ENCODE data around the gene ZNF717.
"Not testable (repeated sequence)": the region's sequence is repeated elsewhere in the genome, so short reads cannot be mapped to it uniquely, and the experiment has no call there.

The ZNF717 gene

DNA sequence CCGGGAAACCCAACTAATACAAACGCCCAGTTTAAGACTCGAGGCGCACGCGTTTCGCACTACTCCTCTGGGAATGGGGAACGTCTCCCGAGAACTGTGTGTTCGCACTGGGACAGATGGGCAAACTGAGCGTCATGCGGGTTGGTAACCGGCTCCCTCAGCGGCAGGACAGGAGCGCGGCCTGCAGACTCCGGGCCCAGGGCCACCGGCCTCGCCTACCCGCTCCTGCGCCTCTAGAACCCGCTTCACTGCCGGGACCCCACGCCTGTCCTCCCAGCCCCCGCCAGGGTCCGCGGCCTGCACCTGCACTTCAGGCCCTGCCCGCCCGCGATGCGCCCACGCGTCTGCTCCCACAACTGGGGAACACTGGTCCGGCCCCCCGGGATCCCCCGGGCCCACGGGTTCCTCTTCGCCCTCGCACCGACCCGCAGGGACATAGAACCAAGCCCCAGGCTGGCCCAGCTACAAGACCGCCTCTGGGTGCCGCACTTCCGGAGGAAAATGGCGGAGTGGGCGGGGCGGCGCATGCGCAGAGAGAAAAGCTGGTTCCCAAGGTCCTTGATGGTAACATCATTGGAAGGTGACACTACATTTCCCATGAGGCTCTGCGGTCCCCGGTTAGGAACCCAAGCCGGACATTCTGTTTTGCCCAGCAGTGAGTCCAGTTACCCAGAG lies at the start of gene ZNF717:
ZNF717 (minus strand) TSS at position 469 of the 675 bp plus-strand sequence. CDS start 2,187 bp downstream, outside the sequence.
- DNase-seq (ENCODE audit: extremely low read depth in 1 of 2, low read depth in 1 of 2), result peak; percentile 74 to 88

DNA sequence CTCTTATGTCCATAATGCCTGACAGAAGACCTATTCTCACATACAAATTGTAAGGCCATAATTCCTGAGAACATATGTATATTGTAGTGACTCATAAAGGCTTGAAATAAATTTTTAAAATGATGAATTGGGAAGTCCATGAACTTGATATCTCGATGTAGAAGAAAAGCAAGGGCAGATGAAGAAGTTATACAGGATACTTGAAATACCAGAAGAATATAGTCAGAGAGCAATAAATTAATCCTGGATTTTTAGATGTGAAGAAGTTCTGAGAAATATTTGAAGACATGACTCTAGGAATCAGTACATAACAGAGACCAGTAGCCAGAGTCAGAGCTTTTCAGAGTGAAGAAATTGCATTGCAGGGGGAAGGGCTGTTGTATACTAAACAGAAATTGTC lies 45.7 kb upstream of the ZNF717 start:
- not testable (repeated sequence) for DNase-seq (ENCODE audit: extremely low read depth in 1 of 2, low read depth in 1 of 2)

DNA sequence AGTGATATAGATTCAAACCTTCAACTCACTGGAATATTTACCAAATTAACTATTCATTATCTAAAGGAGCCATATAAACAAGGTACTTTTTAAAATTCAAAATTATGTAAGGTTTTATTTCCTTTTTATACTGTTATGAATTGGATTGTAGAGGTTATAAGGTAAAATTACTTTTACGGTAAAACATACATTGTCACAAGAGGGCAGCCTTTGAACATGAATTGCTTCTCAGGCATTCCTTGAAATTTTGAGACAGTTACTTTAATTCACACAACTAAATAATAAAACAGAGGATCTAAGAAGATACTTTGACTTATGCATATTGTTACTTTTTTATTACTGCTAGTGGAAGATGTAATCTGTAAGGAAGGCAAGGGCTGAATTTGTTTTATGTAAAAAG lies 32.7 kb upstream of the ZNF717 start:
- DNase-seq (ENCODE audit: extremely low read depth in 1 of 2, low read depth in 1 of 2), result not testable (repeated sequence)

DNA sequence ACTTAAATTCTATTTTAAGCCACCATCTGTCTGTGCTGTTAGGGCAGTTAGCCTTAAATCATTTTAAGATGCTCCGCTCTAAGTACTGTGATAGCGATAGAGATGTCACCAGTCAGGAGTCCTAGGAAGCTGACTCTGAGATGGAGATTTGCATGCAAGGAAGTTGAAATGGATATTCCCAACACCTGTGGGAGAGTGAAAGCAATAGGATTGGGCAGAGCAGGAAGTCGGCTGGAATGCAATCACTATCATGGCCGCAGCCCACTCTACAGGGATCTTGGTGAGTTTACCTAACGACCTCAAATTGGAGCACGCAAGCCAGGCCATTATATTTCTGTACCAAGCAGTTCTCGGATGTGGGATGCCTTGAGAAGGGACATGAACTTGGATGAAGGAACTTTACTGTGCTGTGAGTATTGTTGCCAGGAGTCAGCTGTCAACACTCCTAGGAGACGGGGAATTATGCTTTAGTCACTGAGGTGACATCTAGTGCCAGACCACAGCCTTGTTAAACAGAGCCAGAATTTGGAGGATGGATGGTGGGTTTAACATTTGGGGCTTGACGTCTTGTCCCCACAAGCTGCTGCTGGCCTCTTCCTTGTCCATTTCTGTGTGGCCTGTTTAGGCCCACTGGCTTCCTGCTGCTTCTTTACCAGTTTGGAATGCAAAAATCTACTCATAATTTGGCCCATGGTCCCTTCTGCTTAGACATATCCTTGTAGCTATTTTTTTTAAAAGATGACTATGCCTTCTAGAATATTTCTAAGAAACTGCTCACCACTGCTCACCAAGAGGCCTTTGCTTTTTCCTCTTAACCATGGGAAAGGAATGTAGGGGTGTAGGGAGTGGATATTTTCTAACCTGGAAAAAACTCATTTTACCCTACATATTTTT lies 31.2 kb upstream of the ZNF717 start:
- not testable (repeated sequence) for DNase-seq (ENCODE audit: extremely low read depth in 1 of 2, low read depth in 1 of 2)

DNA sequence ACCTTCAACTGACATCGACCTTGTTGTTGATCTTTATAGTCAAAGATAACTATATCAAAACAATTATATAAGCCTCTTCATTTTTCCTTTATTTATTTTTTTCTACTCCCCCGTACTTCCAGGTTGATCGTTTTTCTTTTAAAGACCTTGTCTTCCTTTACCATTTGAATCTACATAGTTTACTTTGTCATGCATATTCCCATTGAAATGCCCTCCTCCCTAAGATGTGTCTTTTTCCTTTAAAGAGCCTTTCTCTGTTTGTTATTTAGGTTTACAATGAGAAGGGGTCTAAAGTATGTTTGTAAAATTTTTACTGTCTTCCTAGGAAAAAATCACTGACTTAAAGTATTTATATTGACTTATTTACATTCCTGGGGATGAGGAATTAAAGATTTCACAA lies 29.4 kb upstream of the ZNF717 start:
- no peak for DNase-seq (ENCODE audit: extremely low read depth in 1 of 2, low read depth in 1 of 2)

DNA sequence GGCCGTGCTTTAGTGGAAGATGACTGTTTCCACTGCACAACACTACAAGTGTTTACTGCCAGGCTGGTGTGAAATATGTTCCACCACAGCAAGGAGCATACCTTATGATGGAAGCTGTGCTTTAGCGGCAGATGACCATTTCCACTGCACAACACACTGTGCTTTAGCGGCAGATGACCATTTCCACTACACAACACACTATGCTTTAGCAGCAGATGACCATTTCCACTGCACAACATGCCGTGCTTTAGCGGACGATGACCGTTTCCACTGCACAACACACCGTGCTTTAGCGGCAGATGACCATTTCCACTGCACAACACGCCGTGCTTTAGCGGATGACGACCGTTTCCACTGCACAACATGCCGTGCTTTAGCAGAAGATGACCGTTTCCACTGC lies 2.8 kb downstream of the ZNF717 start:
- no peak for DNase-seq (ENCODE audit: extremely low read depth in 1 of 2, low read depth in 1 of 2)

DNA sequence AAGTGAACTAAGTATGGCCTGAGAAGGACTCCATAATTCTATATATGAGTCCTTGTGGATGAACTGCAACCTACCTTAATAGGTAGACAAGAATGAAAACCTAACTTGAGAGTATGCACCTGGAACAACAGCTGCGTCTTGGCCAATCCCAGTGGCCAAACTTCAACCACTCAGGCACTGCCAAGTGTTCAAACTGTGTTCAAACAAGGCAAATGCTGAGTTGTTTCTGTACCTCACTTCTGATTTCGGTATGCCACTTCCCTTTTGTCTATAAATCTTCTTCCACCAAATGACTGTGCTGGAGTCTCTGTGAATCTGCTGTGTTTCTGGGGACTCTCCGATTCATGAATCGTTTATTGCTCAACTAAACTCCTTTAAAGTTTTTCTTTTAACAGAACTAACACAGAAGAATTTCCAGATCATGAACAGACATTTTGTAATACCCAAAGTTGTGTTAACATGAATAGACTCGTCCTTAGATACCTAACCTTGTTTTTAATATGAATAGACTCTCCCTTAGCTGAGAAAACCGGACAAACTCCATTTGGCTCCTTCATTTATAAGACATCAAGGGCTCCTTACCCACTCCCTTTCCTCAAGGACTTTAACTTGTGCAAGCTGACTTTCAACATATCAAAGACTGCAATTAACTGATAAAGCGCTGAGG lies 4.1 kb downstream of the ZNF717 start:
- no peak for DNase-seq (ENCODE audit: extremely low read depth in 1 of 2, low read depth in 1 of 2)

DNA sequence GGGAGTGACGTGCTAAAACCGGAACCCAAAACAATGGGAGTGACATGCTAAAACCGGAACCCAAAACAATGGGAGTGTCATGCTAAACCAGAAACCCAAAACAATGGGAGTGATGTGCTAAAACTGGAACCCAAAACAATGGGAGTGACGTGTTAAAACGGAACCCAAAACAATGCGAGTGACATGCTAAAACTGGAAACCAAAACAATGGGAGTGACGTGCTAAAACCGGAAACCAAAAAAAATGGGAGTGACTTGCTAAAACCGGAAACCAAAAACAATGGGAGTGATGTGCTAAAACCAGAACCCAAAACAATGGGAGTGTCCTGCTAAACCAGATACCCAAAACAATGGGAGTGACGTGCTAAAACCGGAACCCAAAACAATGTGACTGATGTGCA lies 7.6 kb downstream of the ZNF717 start:
- not testable (repeated sequence) for DNase-seq (ENCODE audit: extremely low read depth in 1 of 2, low read depth in 1 of 2)

DNA sequence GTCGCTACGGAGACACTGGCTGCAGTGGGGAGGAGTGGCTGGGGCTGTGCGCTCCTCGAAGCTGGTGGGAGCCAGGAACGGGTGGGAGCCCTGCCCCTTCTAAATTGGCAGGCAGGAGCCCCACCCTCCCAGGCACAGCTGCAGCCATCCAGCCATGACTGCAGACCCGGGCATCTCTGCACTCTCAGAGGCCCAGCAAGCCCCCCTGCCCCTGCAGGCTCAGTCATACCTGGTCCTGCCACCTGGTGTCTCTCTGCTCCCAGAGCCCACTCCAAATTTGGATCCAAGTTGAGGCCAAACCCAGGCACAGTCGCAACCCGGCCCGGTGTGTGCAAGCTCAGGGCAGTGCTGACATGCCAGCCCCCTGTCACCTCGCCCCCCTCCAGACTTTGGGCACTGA lies 13.7 kb downstream of the ZNF717 start:
- not testable (repeated sequence) for DNase-seq (ENCODE audit: extremely low read depth in 1 of 2, low read depth in 1 of 2)

DNA sequence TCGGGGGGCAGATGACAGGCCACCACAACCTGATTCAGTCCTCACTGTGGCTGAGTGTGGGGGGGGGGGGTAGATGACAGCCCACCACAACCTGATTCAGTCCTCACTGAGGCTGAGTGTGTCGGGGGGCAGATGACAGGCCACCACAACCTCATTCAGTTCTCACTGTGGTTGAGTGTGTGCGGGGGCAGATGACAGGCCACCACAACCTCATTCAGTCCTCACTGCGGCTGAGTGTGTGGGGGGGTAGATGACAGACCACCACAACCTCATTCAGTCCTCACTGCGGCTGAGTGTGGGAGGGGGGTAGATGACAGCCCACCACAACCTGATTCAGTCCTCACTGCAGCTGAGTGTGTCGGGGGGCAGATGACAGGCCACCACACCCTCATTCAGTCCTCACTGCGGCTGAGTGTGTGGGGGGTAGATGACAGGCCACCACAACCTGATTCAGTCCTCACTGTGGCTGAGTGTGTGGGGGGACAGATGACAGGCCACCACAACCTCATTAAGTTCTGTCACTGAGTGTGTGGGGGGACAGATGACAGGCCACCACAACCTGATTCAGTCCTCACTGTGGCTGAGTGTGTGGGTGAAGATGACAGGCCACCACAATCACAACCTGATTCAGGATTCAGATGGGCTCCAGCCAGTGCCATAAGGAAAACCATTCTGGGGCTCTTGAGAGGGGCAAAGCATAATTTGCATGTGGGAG lies 16.9 kb downstream of the ZNF717 start:
- DNase-seq (ENCODE audit: extremely low read depth in 1 of 2, low read depth in 1 of 2), result no peak

DNA sequence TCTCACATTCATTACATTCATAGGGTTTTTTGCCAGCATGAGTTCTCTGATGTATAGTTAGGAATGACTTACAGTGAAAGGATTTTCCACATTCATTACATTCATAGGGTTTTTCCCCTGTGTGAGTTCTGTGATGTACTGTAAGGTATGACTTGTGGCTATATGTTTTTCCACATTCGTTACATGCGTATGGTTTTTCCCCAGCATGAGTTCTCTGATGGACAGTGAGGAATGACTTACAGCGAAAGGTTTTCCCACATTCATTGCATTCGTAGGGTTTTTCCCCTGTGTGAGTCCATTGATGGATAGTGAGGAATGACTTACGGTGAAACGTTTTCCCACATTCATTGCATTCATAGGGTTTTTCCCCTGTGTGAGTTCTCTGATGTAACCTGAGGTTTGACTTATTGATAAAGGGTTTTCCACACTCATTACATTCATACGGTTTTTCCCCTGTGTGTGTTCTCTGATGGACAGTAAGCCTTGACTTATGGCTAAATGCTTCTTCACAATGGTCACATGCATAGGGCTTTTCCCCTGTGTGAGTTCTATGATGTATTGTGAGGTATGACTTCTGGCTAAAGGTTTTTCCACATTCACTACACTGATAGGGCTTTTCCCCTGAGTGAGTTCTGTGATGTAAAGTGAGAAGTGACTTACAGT lies 47.4 kb downstream of the ZNF717 start:
- no peak for DNase-seq (ENCODE audit: extremely low read depth in 1 of 2, low read depth in 1 of 2)

DNA sequence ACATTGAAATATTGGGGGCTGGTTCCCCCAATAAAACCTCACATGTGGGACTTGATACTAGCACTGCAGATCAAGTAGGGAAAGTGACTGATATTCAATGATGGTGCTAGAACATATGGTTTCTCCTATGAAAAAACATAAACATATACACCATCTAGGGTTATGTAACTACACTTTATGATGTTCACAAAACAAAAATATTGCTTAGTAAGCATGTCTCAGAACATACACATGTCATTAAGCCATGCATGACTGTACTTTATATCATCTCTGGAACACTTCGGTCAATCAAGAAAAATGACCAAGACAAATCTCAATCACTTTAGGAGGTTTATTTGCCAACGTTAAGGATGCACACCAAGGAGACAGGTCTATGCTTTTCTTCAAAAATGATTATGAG lies 57.4 kb downstream of the ZNF717 start:
- DNase-seq (ENCODE audit: extremely low read depth in 1 of 2, low read depth in 1 of 2), result no peak

DNA sequence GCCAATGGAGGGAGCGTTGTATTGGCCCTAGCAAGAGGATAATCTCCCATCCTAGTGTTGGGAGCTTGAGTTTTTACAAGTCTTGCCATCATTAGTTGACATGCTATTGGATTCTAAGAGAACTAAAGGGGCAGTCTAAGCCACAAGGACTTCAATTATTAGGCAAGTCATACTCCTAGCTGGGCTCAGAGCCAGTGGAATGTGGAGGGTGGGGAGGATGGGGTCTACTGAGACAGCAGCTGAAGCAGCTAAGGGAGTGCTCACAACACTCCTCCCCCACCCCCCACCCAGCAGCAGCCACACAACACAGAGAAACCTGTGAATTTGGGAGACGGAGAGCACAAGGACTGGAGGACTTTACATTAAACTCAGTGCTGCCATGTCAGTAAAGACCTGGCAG lies 93.3 kb downstream of the ZNF717 start:
- DNase-seq (ENCODE audit: extremely low read depth in 1 of 2, low read depth in 1 of 2), result no peak

DNA sequence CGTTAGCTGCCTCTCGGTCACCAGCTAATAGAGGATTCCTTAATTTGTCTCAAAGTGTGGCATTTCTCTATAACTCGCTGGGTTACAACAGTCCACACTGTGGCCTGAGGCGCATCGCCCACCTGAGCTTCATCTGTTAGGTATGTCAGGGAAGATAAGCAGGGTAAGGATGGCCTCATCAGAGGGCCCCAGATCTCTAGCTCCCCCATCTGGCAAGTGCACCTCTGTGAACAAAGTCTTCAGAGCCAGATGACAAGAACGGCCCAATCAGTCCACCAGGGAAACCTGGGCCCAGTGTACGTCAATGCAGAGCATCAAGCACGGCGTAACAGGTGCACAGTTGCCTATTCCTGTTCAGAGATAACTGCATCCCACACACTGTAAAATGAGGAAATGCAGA lies 98.0 kb downstream of the ZNF717 start:
- DNase-seq (ENCODE audit: extremely low read depth in 1 of 2, low read depth in 1 of 2), result no peak
